Hepatic stellate cell (primary cell): ENCODE measurements around the gene GTF3C1.
"Not testable (repeated sequence)": the region's sequence is repeated elsewhere in the genome, so short reads cannot be mapped to it uniquely, and the experiment has no call there.

ENCODE experiments used
- DNase-seq: peaks from one replicate; pipeline ENCODE4 v3.0.0; 2011; ENCODE audit warnings: low spot score

The GTF3C1 gene

GRCh38 chr16:27462200-27462845 is 87.4 kb downstream of the GTF3C1 start:
- no peak for DNase-seq

DNA sequence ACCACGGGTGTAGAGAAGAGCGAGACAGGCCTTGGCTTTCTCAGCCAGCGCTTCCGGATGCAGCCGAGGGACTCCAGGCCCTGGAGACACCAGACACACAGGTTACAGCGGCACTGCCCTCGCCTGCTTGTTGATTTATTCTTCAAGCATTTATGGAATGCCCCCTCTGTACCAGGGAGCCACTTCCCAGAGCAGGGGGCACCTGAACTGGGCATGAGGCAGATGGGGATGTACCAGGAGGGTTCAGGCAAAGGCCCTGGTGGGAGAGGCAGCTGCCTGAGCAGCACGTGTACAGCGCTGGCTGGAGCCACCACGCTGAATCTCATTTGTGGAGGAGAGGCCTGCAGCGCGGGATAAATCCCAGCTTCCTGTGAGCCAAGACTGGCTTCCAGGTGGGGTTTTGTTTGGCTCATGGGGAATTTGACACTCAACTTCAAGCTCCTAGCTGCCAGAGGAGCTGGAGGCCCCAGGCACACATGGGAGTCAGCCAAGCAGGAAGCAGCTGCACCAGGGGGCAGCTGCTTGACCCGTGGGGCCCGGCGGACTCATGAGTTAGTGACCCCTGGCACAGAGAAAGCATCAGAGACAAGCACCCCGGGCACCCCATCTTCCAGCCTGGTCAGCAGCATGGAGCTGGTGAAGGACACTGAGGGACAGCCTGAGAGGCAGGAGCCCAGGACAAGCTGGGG is 88.1 kb downstream of the GTF3C1 start:
- DNase-seq, result no peak

DNA sequence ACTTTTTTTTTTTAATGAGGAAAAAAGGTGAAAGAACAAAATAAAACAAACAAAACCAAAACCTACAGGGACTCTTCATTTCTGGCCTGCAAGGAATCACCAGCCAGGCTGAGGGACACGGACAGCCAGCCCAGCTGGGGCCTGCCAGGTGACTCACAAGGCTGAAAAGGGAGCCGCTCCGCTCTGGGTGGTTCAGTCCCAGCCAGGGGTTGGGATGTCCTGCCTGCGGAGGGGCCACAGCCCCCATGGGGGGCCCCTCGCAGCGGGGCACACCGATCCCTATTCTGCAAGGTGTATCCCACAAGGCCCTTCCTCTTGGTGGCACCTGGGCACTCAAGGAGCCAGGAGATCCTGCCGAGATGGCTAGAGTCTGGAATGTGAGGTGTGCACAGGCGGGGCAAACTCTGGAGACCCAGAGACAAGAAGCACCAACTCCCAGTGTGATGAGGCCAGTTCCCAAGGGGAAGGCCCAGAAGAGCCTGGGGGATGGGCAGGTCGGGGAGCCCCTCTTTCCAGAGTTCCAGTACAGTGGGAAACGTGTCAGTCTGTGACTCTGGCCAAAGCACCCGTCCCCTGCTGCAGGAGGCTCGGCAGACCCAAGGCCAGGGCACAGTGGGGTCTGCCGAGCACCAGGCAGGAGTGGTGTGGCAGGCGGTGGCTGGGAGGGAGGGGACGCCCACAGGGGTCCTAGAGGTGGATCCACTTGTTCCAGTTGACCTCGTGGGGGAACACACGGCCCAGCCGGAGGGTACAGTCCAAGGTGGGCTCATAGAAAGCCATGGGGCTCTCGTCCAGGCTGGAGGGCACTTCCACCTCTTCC is 88.8 kb downstream of the GTF3C1 start:
- no peak for DNase-seq

- DNase-seq, result no peak
Observed at GRCh38 chr16:27460213-27460612, 89.5 kb downstream of the GTF3C1 start.

- no peak for DNase-seq
Observed at GRCh38 chr16:27458987-27459688, 90.6 kb downstream of the GTF3C1 start.

- DNase-seq, result no peak
Observed at GRCh38 chr16:27458258-27458657, 91.5 kb downstream of the GTF3C1 start.

DNA sequence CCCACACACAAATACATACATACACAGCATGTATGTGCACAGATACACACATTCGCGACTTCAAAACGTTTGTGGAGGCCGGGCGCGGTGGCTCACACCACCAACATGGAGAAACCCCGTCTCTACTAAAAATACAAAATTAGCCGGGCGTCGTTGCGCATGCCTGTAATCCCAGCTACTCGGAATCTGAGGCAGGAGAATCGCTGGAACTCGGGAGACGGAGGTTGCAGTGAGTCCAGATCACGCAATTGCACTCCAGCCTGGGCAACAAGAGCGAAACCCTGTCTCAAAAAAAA is 92.2 kb downstream of the GTF3C1 start:
- DNase-seq, result not testable (repeated sequence)

DNA sequence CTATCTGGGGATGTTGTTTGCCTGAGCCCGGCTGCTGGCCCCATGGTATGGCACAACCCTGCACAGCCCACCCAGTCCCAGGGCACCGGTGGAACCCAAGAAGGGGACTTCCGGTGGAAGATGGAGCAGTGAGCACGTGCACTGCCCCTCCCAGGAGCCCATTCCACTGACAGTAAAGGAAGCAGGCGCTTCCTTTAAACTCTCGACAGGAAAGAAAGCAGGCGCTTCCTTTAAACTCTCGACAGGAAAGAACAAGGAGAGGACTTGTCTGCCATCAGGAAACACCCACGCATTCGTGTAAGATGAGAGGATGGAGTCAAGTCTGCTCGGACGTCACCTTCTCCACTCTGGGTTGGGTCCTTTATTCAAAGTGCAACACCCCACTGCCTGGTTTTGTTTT is 94.0 kb downstream of the GTF3C1 start:
- DNase-seq, result no peak

DNA sequence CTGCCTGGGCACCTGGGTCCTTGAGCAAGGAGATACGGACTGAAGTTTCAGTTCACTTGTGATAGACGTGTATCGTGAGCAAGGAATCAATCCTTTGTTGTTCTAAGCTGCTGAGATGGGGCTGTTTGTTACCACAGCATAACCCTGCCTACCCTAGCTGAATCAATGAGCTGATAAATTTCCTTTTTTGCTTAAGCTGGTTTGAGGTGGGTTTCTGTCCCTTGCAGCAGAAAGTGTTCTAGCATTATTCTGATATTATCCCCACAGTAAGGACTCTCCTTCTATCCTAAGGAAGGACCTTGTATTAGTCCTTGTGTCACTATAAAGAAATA is 96.3 kb downstream of the GTF3C1 start:
- DNase-seq, result no peak

DNA sequence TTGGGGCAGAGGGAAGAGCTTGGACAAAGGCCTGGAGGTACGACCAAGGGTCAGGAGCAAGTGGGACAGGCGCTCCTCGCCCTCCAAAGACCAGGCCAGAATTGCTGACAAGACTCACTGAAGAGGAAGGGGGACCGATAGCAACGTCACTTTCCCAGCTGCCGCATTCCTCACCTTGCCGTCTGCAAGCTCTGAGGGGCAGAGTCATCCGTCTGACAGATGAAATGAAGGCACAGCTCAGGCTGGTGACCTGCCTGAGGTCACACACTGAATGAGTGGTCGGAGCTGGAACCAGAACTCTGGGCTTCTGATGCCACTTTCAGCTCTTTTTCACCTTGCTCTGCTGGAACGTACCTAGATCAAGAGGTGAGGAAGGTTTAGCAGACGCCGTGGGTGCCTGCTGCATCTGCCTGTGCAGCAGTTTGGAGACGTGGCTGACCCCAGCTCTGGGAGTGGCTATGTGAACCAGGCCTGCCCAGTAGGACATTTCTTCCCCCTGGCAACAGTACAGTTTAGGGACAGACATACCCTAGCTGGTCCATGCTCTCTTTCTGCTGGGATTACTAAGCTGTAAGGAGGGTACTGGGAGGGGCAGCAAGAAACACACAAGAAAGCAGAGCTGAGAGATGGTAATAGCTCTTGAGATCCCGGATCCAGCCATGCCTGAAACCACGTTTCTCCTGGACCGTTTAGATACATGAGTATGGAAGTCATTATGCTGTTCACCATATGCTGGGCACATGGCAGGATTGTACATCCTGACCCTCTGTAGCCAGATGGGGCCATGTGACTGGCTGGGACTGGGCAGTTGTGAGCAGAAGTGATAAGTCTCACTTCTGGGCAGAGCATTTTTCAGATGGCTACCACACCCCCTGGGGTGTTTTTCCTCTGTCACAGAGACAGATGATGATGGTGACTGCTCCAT is 96.9 kb downstream of the GTF3C1 start:
- no peak for DNase-seq

GRCh38 chr16:27450196-27450549 is 99.5 kb downstream of the GTF3C1 start:
- no peak for DNase-seq

GRCh38 chr16:27449434-27450195 is 100.1 kb downstream of the GTF3C1 start:
- DNase-seq, result no peak

- no peak for DNase-seq
Observed at GRCh38 chr16:27448532-27449433, 100.9 kb downstream of the GTF3C1 start.

DNA sequence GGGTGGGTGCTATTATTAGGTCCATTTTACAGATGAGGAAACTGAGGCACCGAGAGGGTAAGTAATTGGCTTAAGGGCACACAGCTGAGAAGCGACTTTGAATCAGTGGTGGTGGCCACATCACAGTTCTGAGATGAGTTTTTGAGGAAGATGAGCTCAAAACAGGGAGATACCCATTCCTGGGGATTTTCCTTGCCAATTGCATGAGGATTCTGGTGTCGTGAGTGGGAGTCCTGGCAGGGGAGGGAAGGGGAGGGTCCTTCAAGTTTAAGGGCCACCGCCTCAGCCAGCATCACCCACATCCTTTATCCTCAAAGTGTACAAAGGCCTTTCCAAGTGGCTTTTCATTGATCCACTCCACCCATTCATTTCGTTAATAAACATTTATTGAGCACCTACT is 102.4 kb downstream of the GTF3C1 start:
- DNase-seq, result no peak

- no peak for DNase-seq
Observed at GRCh38 chr16:27446721-27447120, 103.0 kb downstream of the GTF3C1 start.

- DNase-seq, result no peak
Observed at GRCh38 chr16:27445502-27446175, 104.1 kb downstream of the GTF3C1 start.

DNA sequence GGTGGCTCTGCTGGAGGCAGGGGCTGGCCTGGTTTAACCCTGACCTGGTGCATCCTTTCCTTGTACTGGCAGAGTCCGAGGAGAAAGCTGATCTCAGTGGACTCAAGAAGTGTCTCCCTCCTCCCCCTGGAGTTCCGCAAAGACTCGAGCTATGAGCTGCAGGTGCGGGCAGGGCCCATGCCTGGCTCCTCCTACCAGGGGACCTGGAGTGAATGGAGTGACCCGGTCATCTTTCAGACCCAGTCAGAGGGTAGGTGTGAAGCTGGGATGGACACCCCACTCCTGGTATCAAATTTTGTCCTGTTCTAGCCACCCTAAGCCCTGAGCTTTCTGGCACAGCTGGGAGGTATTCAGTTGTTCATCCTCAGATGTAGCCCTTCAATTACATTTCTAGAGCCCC is 105.2 kb downstream of the GTF3C1 start:
- no peak for DNase-seq

DNA sequence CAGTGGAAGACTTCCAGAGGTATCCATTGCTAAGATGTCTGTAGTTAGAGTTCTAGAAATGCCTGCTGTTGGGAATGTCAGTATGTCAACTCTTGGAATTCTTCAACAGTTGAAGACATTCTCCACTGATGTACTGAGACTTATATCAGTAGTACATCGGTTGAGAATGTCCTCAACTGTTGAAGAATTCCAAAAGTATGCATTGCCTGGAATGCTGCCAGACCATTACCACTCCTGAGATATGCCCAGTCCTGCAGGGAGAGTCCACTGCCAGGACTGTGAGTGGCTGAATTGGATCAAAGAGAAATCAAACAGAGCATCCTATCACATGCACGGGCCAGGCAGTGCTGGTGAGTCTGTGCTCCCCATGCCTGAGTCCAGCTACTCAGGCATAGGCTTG is 105.7 kb downstream of the GTF3C1 start:
- DNase-seq, result peak; percentile 79

- DNase-seq, result no peak
Observed at GRCh38 chr16:27441998-27442397, 107.7 kb downstream of the GTF3C1 start.
